Stimulated activated CD8-positive, alpha-beta memory T cell treated with anti-CD3 and anti-CD28 coated beads, Interleukin-2, amount 100 ng/mL, for 1 hour (primary cell): ENCODE data around the gene CALML3.
"Not testable (repeated sequence)": the region's sequence is repeated elsewhere in the genome, so short reads cannot be mapped to it uniquely, and the experiment has no call there.

ENCODE experiments used
- DNase-seq, 2 donors: peaks; one replicate each; pipeline ENCODE4 v3.0.0-alpha.2; 2020; ENCODE audit warnings: low read depth in 2 of 2

CALML3 gene

GRCh38 chr10:5553400-5554170 lies 28.8 kb downstream of the CALML3 start:
- no peak for DNase-seq

GRCh38 chr10:5555021-5555510 lies 30.3 kb downstream of the CALML3 start:
- no peak for DNase-seq

GRCh38 chr10:5555881-5556280 lies 31.1 kb downstream of the CALML3 start:
- no peak for DNase-seq

- DNase-seq = no peak
These were observed 31.8 kb downstream of the CALML3 start for GRCh38 chr10:5556576-5556975.

GRCh38 chr10:5557040-5557721 lies 32.4 kb downstream of the CALML3 start:
- no peak for DNase-seq

GRCh38 chr10:5557799-5558771 lies 33.3 kb downstream of the CALML3 start:
- DNase-seq = no peak

GRCh38 chr10:5559022-5559421 lies 34.3 kb downstream of the CALML3 start:
- not testable (repeated sequence) for DNase-seq

GRCh38 chr10:5559642-5560141 lies 34.9 kb downstream of the CALML3 start:
- DNase-seq = no peak

GRCh38 chr10:5560142-5560816 lies 35.5 kb downstream of the CALML3 start:
- no peak for DNase-seq

- no peak for DNase-seq
These were observed 36.3 kb downstream of the CALML3 start for GRCh38 chr10:5560817-5561703.

- no peak for DNase-seq
These were observed 37.2 kb downstream of the CALML3 start for GRCh38 chr10:5561704-5562645.

GRCh38 chr10:5563321-5563961 lies 38.7 kb downstream of the CALML3 start:
- no peak for DNase-seq

- no peak for DNase-seq
These were observed 39.3 kb downstream of the CALML3 start for GRCh38 chr10:5563991-5564536.

- DNase-seq = no peak
These were observed 39.9 kb downstream of the CALML3 start for GRCh38 chr10:5564537-5565204.

- DNase-seq = no peak
These were observed 40.4 kb downstream of the CALML3 start for GRCh38 chr10:5565205-5565545.

GRCh38 chr10:5565671-5566581 lies 41.2 kb downstream of the CALML3 start:
- DNase-seq = no peak

GRCh38 chr10:5566614-5567013 lies 41.9 kb downstream of the CALML3 start:
- DNase-seq = no peak
